GM10847 (cell line): ENCODE measurements around the gene SRSF1.

Experiments used
- POLR2A ChIP-seq: IDR thresholded peaks from 2 replicates; pipeline ENCODE4 v1.6.1; 2011; ENCODE audit not compliant: insufficient read length; ENCODE audit errors: extremely low read depth

SRSF1 gene

GRCh38 chr17:57985675-57985974 is 21.4 kb downstream of the SRSF1 start:
- TF ChIP-seq POLR2A: no peak

- TF ChIP-seq POLR2A: no peak
These were observed 21.9 kb downstream of the SRSF1 start for GRCh38 chr17:57984936-57985674.

- no peak for TF ChIP-seq POLR2A
These were observed 22.7 kb downstream of the SRSF1 start for GRCh38 chr17:57984261-57984890.

GRCh38 chr17:57983446-57983845 is 23.6 kb downstream of the SRSF1 start:
- TF ChIP-seq POLR2A: no peak

GRCh38 chr17:57982452-57983170 is 24.4 kb downstream of the SRSF1 start:
- TF ChIP-seq POLR2A: no peak

GRCh38 chr17:57980522-57980921 is 26.5 kb downstream of the SRSF1 start:
- TF ChIP-seq POLR2A: no peak

GRCh38 chr17:57979076-57979475 is 28.0 kb downstream of the SRSF1 start:
- TF ChIP-seq POLR2A: no peak

GRCh38 chr17:57976594-57976993 is 30.5 kb downstream of the SRSF1 start:
- no peak for TF ChIP-seq POLR2A

- TF ChIP-seq POLR2A: no peak
These were observed 32.0 kb downstream of the SRSF1 start for GRCh38 chr17:57975044-57975443.

- TF ChIP-seq POLR2A: no peak
These were observed 34.9 kb downstream of the SRSF1 start for GRCh38 chr17:57972151-57972550.

GRCh38 chr17:57971572-57971971 is 35.5 kb downstream of the SRSF1 start:
- no peak for TF ChIP-seq POLR2A

- TF ChIP-seq POLR2A: no peak
These were observed 36.3 kb downstream of the SRSF1 start for GRCh38 chr17:57970710-57971109.

- no peak for TF ChIP-seq POLR2A
These were observed 38.6 kb downstream of the SRSF1 start for GRCh38 chr17:57968456-57968855.

- TF ChIP-seq POLR2A: no peak
These were observed 40.2 kb downstream of the SRSF1 start for GRCh38 chr17:57966875-57967274.

- no peak for TF ChIP-seq POLR2A
These were observed 40.8 kb downstream of the SRSF1 start for GRCh38 chr17:57966246-57966645.

GRCh38 chr17:57965521-57966160 is 41.4 kb downstream of the SRSF1 start:
- no peak for TF ChIP-seq POLR2A
